HG03575 (cell line): ENCODE data around the gene SULT1E1.

Experiments
- ATAC-seq: cut with Tn5 transposase; IDR thresholded peaks from one replicate; pipeline ENCODE4 v1.9.1; 2021; ENCODE audit not compliant: unreplicated experiment, insufficient number of reproducible peaks, low FRiP score; ENCODE audit errors: extremely low read depth

Gene SULT1E1

GRCh38 chr4:69860052-69860451, at the start of gene SULT1E1:
Gene SULT1E1 (minus strand): TSS chr4:69860145. CDS start chr4:69857644, 2,501 bp downstream.
- no peak for ATAC-seq

DNA sequence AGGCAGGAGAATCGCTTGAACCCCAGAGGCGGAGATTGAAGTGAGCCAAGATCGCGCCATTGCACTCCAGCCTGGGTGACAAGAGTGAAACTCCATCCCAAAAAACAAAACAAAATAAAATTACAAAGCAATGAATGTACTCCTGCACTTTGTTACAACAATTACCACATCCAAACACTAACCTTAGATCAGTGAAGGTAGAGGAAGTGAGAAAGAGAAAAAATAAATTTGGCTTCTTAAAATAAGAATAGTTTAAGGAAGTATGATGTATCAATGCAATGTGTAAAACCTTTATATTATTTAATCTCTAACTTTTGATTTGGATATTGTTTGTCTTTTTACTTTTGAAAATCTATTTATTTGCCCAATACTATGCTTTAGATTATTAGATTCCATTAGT, 49.2 kb upstream of the SULT1E1 start:
- ATAC-seq, result no peak

DNA sequence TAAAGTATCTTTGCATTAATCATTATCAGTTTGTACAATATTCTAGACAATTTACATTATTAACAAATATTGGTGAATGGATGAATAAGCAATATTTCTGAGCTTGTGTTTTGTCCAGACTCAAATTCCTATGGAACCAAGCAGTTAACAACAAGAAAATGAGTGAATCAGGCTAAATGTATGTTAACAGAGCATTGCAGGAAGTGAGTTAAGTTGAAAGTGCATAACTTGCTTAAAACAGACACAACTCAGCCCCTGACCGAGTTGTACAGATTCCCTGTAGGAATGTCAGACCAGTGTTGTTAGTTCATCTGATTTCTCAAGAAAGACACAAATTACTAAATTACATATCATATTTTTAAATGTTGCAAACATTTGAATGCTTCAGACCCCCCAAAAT, 47.2 kb upstream of the SULT1E1 start:
- no peak for ATAC-seq

DNA sequence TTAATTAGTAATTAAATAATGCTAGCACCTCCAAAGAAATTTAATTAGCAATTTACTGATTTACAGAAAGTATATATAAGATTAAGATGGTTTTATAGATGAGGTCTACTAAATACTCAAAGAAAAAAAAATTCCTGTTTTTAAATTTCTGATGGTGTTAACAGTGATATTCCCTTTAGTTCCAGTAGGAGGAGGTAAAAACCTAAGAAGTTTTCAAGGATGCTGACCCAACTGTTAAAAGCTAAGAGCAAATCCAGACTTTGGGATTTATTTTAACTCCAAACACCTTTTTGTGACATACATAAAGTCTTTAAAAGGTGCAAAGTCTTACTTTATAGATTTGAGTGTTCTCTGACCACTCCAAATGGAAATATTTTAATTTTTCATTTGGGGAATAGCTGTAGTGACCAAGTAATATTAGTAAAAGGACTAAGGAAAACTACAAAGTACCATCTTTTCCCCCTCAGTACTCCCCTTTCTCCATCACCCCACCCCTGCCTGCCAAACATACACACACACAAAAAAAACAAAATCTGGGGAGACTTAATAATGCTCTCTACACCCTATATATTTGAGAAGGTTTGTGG, 36.7 kb upstream of the SULT1E1 start:
- no peak for ATAC-seq

- ATAC-seq, result no peak
These were observed 34.8 kb upstream of the SULT1E1 start for GRCh38 chr4:69894721-69895120.

DNA sequence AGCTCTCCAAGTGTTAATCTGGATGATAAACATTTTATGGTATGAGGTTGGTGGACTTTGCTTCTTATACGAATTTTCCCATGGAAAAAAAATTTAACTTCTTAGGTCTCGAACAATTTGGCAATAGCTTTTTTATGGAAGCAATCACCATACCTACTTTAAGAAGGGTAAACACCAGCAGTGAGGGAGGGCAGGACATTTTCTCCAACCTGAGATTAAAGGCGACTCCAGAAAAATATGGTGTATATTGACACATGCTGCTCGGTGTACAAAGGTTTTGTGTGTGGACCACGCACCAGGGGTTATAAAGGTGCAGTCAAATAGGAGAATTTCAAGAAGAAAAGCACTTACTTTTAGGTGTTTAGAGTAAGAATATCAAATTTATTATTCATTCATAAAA, 34.2 kb upstream of the SULT1E1 start:
- ATAC-seq, result no peak

GRCh38 chr4:69888336-69888735, 28.4 kb upstream of the SULT1E1 start:
- no peak for ATAC-seq

DNA sequence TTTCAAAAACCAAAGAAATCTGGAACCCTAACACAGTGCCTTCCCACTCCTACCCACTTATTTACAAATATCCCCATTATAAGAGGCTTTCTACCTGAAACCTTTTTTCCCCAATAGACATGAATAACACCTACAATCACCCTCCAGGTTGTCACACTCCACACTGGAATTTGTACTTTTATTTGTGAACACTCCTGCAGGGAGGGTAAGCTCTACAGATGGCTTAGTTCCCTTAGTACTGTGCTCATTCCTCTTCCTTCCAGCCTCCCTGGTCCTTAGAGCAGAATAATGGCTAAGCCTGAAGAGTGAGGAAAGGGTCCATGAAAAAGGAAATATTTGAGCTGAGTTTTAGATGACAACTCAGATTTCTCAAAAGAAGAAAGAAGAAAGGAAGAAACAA, 22.2 kb upstream of the SULT1E1 start:
- ATAC-seq, result no peak

GRCh38 chr4:69881173-69881773, 21.3 kb upstream of the SULT1E1 start:
- ATAC-seq, result peak; percentile 65

DNA sequence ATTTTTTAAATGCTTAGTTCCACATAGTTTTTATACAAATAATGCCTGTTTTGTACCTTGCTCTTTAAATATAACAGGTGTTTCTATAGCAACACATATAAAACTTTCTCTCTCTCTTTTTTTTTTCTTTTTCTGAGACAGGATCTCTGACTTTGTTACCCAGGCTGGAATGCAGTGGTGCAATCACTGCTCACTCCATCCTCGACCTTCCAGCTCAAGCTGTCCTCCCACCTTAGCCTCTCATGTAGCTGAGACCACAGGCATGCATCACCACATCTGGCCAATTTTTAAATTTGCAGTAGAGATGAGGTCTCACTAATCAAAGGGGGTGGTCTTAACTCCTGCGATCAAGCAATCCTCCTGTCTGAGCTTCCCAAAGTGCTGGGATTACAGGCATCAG, 18.3 kb upstream of the SULT1E1 start:
- ATAC-seq, result no peak

DNA sequence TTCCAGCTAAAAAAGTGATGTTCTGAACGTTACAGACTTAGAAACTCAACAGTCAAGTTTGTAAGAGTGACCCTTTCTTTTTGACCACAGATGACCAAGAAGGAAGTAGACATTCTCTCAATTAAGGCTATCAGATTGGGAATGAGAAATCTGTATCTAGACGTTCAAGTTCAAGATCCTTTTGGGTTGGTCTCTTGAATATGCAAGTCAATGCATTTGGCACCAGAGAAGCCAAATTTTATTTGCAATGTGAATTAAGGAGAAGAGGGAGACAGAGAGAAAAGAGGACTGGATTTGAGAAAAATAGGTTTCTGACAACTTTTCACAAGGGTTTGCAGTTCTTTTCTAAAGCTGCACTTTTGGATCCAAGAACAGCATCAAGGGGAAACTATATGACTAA, 17.5 kb upstream of the SULT1E1 start:
- no peak for ATAC-seq

- no peak for ATAC-seq
These were observed 16.1 kb upstream of the SULT1E1 start for GRCh38 chr4:69876071-69876470.

- no peak for ATAC-seq
These were observed 15.6 kb upstream of the SULT1E1 start for GRCh38 chr4:69875576-69875975.

DNA sequence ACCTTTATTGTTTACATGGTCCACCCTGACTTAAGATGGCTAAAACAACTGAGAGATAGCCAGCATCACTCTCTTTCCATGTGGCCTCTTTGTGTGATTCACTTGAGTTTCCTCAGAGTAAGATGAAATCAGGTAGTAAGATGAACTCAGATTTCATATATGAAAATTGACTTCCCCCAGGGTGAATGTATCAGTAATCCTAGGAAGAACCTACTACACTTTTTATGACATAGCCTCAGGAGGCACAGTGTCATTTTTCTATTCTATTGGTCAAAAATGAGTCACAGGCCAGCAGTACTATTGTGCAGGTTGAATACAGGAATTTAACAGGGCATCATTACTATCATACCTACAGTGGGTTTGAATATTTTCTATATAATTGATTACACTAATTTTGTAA, 14.6 kb upstream of the SULT1E1 start:
- no peak for ATAC-seq

DNA sequence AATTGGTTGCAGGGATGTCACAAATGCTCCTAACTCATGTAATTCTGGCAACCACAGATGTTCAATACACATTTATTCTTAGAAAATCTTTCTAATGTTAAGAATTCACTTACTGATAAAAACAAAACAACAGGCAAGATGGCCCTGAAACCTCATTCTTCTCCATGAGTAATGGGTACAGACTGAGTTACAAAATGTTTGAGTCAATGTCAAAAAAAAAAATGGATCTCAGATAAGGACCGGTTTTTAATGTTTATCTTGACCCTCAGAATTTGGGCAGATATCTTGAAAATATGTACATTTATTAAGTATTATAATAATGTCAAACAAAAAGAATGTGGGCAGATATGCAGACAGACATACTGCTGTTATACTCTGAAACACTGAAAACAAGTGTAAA, 1.8 kb upstream of the SULT1E1 start:
- no peak for ATAC-seq

DNA sequence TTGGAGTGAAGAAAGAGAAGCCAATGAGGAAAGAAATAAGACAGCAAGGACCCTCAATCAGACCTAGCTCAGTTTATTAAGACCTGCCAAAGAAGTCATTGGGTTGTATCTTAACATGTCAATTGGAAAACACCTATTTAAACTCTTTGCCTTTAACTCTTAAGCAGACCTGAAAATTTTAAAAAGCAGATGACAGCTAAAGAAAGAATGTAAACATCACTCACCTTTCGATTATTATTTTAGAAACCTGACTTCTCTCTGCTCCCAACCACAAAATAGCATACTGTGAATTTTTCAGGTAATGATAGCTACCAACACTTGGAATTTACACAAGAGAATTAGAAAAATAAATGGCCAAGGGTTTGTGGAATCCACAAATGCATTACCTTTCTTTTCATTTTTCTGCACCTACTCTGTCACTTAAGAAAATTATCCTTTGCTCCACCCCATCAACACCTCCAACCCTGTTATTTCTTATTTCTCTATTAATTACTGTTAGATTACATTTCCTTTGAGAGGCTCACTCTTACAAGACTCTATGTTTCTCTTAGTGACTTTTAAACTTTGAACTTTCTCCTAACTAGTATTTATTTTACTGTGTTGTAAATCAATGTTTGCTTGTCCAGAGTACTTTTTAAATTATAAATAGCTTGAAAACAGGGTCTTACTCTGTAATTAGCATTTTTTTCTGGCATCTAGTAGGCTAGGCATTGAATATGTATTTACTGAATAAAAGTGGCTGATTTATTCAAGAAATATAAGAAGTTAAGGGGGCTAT, 765 bp upstream of the SULT1E1 start:
- ATAC-seq, result no peak

- ATAC-seq, result no peak
These were observed 732 bp downstream of the SULT1E1 start for GRCh38 chr4:69859140-69859685.

GRCh38 chr4:69858690-69859089, 1.3 kb downstream of the SULT1E1 start:
- no peak for ATAC-seq

DNA sequence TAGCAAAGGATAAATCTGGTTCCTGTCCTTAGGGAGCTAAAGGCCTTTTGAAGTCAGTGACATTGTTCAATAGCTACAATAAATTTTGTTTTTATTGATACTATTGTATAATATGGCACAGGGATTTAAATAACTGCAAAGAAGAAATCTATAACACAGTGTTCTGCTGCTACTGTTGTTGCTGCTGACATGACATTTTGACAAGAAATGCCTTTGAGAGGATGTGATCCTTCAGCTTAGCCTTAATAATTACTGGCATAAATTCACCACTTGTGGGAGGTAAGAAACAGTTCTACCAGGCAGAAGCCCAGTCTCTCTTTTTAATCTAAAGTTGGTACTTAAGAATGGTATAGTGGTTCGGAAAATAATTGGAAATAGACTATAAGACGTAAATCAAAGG, 4.1 kb downstream of the SULT1E1 start:
- no peak for ATAC-seq

GRCh38 chr4:69849969-69850368, 10.0 kb downstream of the SULT1E1 start:
- ATAC-seq, result peak; percentile 73
